WERI-Rb-1 (cell line): ENCODE measurements around the gene CUX1.
"Not testable (repeated sequence)": the region's sequence is repeated elsewhere in the genome, so short reads cannot be mapped to it uniquely, and the experiment has no call there.

Source experiments
- DNase-seq: peaks from one replicate; pipeline ENCODE4 v3.0.0-alpha.2; 2020
- H3K27ac ChIP-seq: fragments of 250-450 bp; sonication (Bioruptor Pico); 2 replicates; pipeline ENCODE4 v1.5.1; 2020; ENCODE audit warnings: mild to moderate bottlenecking, moderate library complexity
- H3K27me3 ChIP-seq: fragments of 250-450 bp; sonication (Bioruptor Pico); 2 replicates; pipeline ENCODE4 v1.5.1; 2021; ENCODE audit warnings: mild to moderate bottlenecking, low read depth, moderate library complexity; ENCODE audit not compliant: insufficient read depth, severe bottlenecking
- H3K36me3 ChIP-seq: fragments of 250-450 bp; sonication (Bioruptor Pico); 2 replicates; pipeline ENCODE4 v1.5.1; 2020; ENCODE audit warnings: mild to moderate bottlenecking, moderate library complexity
- H3K4me3 ChIP-seq: 2 replicates; pipeline ENCODE4 v1.5.1; 2011; ENCODE audit warnings: low read depth, mild to moderate bottlenecking, control low read depth, low read length
- H3K9me3 ChIP-seq: fragments of 250-450 bp; sonication (Bioruptor Pico); 2 replicates; pipeline ENCODE4 v1.5.1; 2021; ENCODE audit warnings: mild to moderate bottlenecking, moderate library complexity; ENCODE audit not compliant: severe bottlenecking
- TF ChIP-seq, protein P1 (sequence below): IDR thresholded peaks from 2 replicates; pipeline ENCODE4 v1.5.1; 2011; ENCODE audit warnings: low read depth, mild to moderate bottlenecking, control low read depth, inconsistent platforms, low read length

The CUX1 gene

DNA sequence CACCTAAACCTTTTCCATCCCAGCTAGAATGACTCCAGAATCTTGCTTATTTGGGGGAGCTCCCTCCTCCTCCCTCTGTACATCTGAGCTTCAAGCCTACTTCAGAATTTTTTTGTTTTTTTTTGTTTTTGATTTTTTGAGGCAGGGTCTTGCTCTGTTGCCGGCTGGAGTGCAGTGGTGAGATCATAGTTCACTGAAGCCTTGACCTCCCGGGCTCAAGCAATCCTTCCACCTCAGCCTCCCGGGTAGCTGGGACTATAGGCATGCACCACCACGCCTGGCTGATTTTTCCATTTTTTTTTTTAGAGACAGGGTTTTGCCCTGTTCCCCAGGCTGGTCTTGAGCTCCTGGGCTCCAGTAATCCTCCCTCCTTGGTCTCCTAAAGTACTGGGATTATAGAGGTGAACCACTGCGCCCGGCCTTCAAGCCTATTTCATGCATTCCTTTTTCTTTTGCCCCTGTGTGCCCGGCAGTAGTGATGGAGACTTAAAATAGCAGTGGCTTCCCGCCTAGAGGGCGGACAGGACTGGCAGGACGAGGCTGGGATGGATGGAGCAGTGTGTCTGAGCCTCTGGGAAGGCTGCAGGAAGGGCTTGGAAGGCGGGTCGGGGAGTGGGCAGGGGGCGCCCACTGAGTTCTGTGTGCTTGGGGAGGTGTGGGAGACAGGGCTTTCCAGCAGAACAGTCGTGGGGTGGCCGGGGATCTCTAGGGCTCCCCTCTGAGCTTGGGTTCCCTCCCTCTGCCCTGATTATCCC is 8.8 kb downstream of the CUX1 start:
- TF ChIP-seq, protein P1, sequence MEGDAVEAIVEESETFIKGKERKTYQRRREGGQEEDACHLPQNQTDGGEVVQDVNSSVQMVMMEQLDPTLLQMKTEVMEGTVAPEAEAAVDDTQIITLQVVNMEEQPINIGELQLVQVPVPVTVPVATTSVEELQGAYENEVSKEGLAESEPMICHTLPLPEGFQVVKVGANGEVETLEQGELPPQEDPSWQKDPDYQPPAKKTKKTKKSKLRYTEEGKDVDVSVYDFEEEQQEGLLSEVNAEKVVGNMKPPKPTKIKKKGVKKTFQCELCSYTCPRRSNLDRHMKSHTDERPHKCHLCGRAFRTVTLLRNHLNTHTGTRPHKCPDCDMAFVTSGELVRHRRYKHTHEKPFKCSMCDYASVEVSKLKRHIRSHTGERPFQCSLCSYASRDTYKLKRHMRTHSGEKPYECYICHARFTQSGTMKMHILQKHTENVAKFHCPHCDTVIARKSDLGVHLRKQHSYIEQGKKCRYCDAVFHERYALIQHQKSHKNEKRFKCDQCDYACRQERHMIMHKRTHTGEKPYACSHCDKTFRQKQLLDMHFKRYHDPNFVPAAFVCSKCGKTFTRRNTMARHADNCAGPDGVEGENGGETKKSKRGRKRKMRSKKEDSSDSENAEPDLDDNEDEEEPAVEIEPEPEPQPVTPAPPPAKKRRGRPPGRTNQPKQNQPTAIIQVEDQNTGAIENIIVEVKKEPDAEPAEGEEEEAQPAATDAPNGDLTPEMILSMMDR, result no peak
- Histone ChIP-seq H3K27ac (no peak overlapping the region), H3K27me3 (no peaks in the 10 kb centered on the region), H3K9me3 (no peaks in the 10 kb centered on the region), H3K36me3 (no peaks in the 10 kb centered on the region; the same call in 1 of the 2 replicates), H3K4me3 (no peak overlapping the region)
- no peak for DNase-seq

GRCh38 chr7:101828301-101829020 is 11.0 kb downstream of the CUX1 start:
- no peaks in the 10 kb centered on the region for H3K9me3 ChIP-seq
- no peak for DNase-seq
- no peaks in the 10 kb centered on the region for H3K27me3 ChIP-seq
- no peak overlapping the region for H3K4me3 ChIP-seq
- no peaks in the 10 kb centered on the region; the same call in 1 of the 2 replicates for H3K36me3 ChIP-seq
- TF ChIP-seq, protein P1, result no peak
- no peak overlapping the region for H3K27ac ChIP-seq

DNA sequence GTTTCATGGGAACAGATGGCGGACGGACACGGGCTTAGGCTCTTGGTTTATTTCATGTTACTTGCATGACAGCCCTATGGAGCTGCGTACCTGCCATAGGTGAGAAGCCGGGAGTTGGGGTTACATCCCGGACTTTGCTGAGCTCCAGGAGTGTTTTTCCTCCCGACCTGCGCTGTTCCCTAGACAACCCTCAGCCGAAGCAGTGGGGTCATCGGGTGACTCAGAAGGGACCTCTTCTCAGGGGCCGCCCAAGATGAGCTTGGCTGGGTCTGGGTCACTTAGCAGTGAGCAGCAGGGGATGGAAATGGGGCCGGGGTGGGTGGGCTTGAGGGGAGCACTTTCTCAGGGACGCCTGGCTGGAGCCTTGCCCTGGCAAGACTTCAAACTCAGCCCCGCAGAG is 11.9 kb downstream of the CUX1 start:
- Histone ChIP-seq H3K27me3 (no peaks in the 10 kb centered on the region), H3K9me3 (no peaks in the 10 kb centered on the region), H3K27ac (no peak overlapping the region), H3K36me3 (no peaks in the 10 kb centered on the region; the same call in 1 of the 2 replicates), H3K4me3 (no peak overlapping the region)
- no peak for DNase-seq
- TF ChIP-seq, protein P1, result no peak

GRCh38 chr7:101829821-101830220 is 12.4 kb downstream of the CUX1 start:
- Histone ChIP-seq H3K27me3 (no peaks in the 10 kb centered on the region), H3K36me3 (no peaks in the 10 kb centered on the region; the same call in 1 of the 2 replicates), H3K9me3 (no peaks in the 10 kb centered on the region), H3K27ac (no peak overlapping the region), H3K4me3 (no peak overlapping the region)
- TF ChIP-seq, protein P1, result no peak
- no peak for DNase-seq

DNA sequence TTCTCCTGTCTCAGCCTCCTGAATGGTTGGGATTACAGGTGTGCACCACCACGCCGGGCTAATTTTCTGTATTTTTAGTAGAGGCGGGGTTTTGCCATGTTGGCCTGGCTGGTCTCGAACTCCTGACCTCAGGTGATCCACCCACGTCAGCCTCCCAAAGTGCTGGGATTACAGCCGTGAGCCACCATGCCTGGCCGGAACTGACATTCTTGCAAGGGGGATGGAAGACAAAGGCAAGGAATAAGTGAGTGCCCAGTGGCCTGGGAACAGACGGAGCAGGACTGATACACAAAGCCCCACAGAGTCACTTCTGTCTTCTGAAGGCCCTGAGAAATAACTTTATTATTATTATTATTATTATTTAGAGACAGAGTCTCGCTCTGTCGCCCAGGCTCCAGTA is 14.0 kb downstream of the CUX1 start:
- not testable (repeated sequence) for H3K9me3 ChIP-seq, H3K27me3 ChIP-seq, H3K36me3 ChIP-seq, H3K27ac ChIP-seq, DNase-seq, H3K4me3 ChIP-seq

GRCh38 chr7:101832205-101832631 is 14.8 kb downstream of the CUX1 start:
- DNase-seq, result no peak
- no peak overlapping the region for H3K4me3 ChIP-seq
- no peaks in the 10 kb centered on the region for H3K36me3 ChIP-seq
- H3K27ac ChIP-seq, result no peak overlapping the region
- TF ChIP-seq, protein P1, result no peak
- no peaks in the 10 kb centered on the region for H3K9me3 ChIP-seq
- no peaks in the 10 kb centered on the region for H3K27me3 ChIP-seq
